MM.1S (cell line): ENCODE results near the gene MID1.

Experiments
- EZH2phosphoT487 ChIP-seq: fragments of 300-600 bp; sonication (generic); IDR thresholded peaks from 2 replicates; pipeline ENCODE4 v1.6.1; 2018; ENCODE audit warnings: antibody characterized with exemption, low read length
- TF ChIP-seq, protein P1 (sequence below): fragments of 300-600 bp; sonication (generic); IDR thresholded peaks from 2 replicates; pipeline ENCODE4 v1.5.1; 2016; ENCODE audit warnings: antibody characterized with exemption, low read length, mixed read lengths

DNA sequence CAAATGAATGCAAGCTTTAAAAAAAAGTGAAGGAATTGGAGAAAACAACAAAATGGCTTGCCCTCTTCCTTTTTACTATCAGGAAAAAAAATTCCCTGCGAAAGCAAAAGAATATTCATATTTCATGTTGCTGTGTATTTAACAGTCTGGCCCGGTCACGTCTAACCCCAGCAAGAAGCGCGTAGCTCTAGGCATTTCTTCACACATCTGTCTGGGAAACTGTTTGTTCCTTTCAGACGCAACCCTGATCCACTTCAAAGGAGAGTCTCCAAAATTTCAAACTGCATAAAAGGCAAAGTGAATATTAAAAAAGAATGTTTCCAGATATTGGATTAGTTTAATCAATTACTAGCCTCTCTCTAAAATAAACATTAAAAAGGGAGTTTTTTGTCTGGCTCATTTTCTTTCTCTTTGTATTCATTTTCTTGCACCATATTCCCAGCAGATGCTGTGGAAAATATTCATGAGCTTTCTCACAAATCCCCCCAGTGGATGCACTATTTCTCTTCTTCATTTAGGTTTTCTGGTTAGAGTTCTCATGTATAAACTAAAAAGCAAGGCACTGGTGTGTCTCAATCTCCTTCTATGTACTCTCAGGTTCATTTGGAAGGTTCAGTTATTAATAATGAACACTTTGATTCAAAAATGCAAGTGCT lies 145.3 kb downstream of the MID1 start:
- TF ChIP-seq, protein P1, sequence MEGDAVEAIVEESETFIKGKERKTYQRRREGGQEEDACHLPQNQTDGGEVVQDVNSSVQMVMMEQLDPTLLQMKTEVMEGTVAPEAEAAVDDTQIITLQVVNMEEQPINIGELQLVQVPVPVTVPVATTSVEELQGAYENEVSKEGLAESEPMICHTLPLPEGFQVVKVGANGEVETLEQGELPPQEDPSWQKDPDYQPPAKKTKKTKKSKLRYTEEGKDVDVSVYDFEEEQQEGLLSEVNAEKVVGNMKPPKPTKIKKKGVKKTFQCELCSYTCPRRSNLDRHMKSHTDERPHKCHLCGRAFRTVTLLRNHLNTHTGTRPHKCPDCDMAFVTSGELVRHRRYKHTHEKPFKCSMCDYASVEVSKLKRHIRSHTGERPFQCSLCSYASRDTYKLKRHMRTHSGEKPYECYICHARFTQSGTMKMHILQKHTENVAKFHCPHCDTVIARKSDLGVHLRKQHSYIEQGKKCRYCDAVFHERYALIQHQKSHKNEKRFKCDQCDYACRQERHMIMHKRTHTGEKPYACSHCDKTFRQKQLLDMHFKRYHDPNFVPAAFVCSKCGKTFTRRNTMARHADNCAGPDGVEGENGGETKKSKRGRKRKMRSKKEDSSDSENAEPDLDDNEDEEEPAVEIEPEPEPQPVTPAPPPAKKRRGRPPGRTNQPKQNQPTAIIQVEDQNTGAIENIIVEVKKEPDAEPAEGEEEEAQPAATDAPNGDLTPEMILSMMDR = no peak
- no peak for TF ChIP-seq EZH2phosphoT487
